K562 (cell line): ENCODE data around the gene DDR1. TPM values are rescaled to one million over a fixed set of nuclear protein-coding genes. Genes with fewer than 3 reads are reported as not detected.
A peak's percentile ranks its signal among the peaks of the same experiment; 100 is the strongest.

Experiments
- ATAC-seq: fragments of 200-7000 bp; cut with Tn5 transposase; 3 replicates; pipeline ENCODE4 v1.9.1; 2020; ENCODE audit warnings: moderate library complexity
- BruUV-seq: library from RNA; stranded (reverse); fragments of 400-500 nt; replicated peaks from 2 replicates; lab custom pipeline; 2021; lab: Mats Ljungman, UMichigan
- CTCF ChIA-PET: fragments of 300-600 bp; formaldehyde crosslinking; extraction: SDS; loops from one replicate; lab custom pipeline; 2021; ENCODE audit warnings: low intra/inter-chr PET ratio; lab: Yijun Ruan, JAX
- POLR2A ChIA-PET: fragments of 300-600, 350-650 bp; sonication (Branson Sonifier 250); formaldehyde crosslinking; extraction: SDS; loops from one replicate; lab custom pipeline; 2021; ENCODE audit warnings: antibody characterized with exemption, inconsistent platforms; lab: Yijun Ruan, JAX
- DNase-seq, 4 experiments: peaks; one replicate each; pipeline versions ENCODE4 v3.0.0 to v3.0.0-alpha.2; 2011 to 2018; ENCODE audit warnings: low spot score in 3 of 4, mixed read lengths in 3 of 4; ENCODE audit errors: extremely low read depth in 1 of 4
- FAIRE-seq: peaks from 2 replicates; lab custom pipeline; 2011; peaks lifted over from hg19 to GRCh38; lab: Jason Lieb, UNC
- H2AFZ ChIP-seq: 2 replicates; pipeline ENCODE4 v1.6.0; 2011; ENCODE audit warnings: low read depth, low read length, control low read depth, inconsistent platforms
- H3K27ac ChIP-seq: fragments of 200-600 bp; 3 replicates; pipeline ENCODE4 v1.8.0; 2011; ENCODE audit warnings: low read depth, mild to moderate bottlenecking, control low read depth, inconsistent platforms, low read length, moderate library complexity, mixed read lengths; ENCODE audit errors: extremely low read depth
- H3K27me3 ChIP-seq, 2 experiments: fragments of 300-600 bp in 1 of 2; 2 replicates in 1 of 2; 3 replicates in 1 of 2; pipeline versions ENCODE4 v1.6.0 to v1.8.0; 2011; ENCODE audit warnings: inconsistent platforms in 2 of 2, low read length in 2 of 2, mild to moderate bottlenecking in 1 of 2, mixed read lengths in 1 of 2, moderate library complexity in 1 of 2; ENCODE audit not compliant: control insufficient read depth in 2 of 2, insufficient read depth in 2 of 2
- H3K36me3 ChIP-seq: fragments of 300-600 bp; 3 replicates; pipeline ENCODE4 v1.8.0; 2011; ENCODE audit warnings: mild to moderate bottlenecking, low read length, inconsistent platforms; ENCODE audit not compliant: control insufficient read depth, insufficient read depth
- H3K4me1 ChIP-seq, 2 experiments: fragments of 200-600 bp in 1 of 2; replicated peaks in 1 of 2; 2 replicates in 1 of 2; 3 replicates in 1 of 2; pipeline versions ENCODE4 v1.5.1 to v1.8.0; 2011; ENCODE audit warnings: inconsistent platforms in 2 of 2, low read length in 2 of 2, mild to moderate bottlenecking in 1 of 2, mixed read lengths in 1 of 2, moderate library complexity in 1 of 2; ENCODE audit not compliant: control insufficient read depth in 2 of 2, insufficient read depth in 2 of 2
- H3K4me2 ChIP-seq: 2 replicates; pipeline ENCODE4 v1.6.1; 2011; ENCODE audit warnings: low read length, control low read depth, inconsistent platforms, mixed read lengths; ENCODE audit not compliant: insufficient read depth
- H3K4me3 ChIP-seq: fragments of 200-600 bp; sonication (generic), shearing (Covaris generic); 2 replicates; pipeline ENCODE4 v1.5.1; 2016; ENCODE audit warnings: control low read depth, inconsistent platforms
- H3K79me2 ChIP-seq: fragments of 200-600 bp; 3 replicates; pipeline ENCODE4 v1.8.0; 2011; ENCODE audit warnings: low read length, inconsistent platforms; ENCODE audit not compliant: control insufficient read depth, insufficient read depth
- H3K9ac ChIP-seq, 2 experiments: 2 replicates each; pipeline versions ENCODE4 v1.6.0 to v1.6.1; 2011; ENCODE audit warnings: low read depth in 2 of 2, low read length in 2 of 2, control low read depth in 1 of 2, inconsistent platforms in 1 of 2, mild to moderate bottlenecking in 1 of 2, mixed read lengths in 1 of 2; ENCODE audit not compliant: insufficient read depth in 1 of 2
- H3K9me1 ChIP-seq: one replicate; pipeline ENCODE4 v1.6.0; 2011; ENCODE audit warnings: inconsistent platforms, mild to moderate bottlenecking, low read length, moderate library complexity; ENCODE audit not compliant: control insufficient read depth, insufficient read depth
- H3K9me3 ChIP-seq: replicated peaks from 2 replicates; pipeline ENCODE4 v1.5.1; 2011; ENCODE audit warnings: low read depth, low read length, inconsistent platforms; ENCODE audit not compliant: control insufficient read depth, insufficient read depth
- H4K20me1 ChIP-seq: replicated peaks from 2 replicates; pipeline ENCODE4 v1.6.1; 2011; ENCODE audit warnings: low read length, inconsistent platforms, mixed read lengths; ENCODE audit not compliant: control insufficient read depth, insufficient read depth
- ARNT ChIP-seq, 2 experiments: fragments of 450-650 bp; IDR thresholded peaks; 2 replicates each; pipeline ENCODE4 v1.6.1; 2016; ENCODE audit warnings: mild to moderate bottlenecking in 1 of 2
- CBFA2T2 ChIP-seq: fragments of 450-650 bp; conservative IDR thresholded peaks from 2 replicates; pipeline ENCODE4 v1.6.1; 2017; ENCODE audit warnings: mild to moderate bottlenecking
- CBFA2T3 ChIP-seq: fragments of 450-650 bp; IDR thresholded peaks from 2 replicates; pipeline ENCODE4 v1.6.1; 2017
- DPF2 ChIP-seq: fragments of 450-650 bp; IDR thresholded peaks from 2 replicates; pipeline ENCODE4 v1.6.1; 2016
- ESRRA ChIP-seq: fragments of 450-650 bp; IDR thresholded peaks from 2 replicates; pipeline ENCODE4 v1.6.1; 2014; ENCODE audit warnings: low read depth, mild to moderate bottlenecking, moderate library complexity, borderline replicate concordance
- GMEB1 ChIP-seq: fragments of 250-450 bp; sonication (Bioruptor Pico); IDR thresholded peaks from 2 replicates; pipeline ENCODE4 v1.4.0; 2020; ENCODE audit warnings: mild to moderate bottlenecking
- HCFC1 ChIP-seq: IDR thresholded peaks from 2 replicates; pipeline ENCODE4 v1.6.1; 2012; ENCODE audit warnings: low read depth, low read length, improper control_type of control experiment
- RBBP5 ChIP-seq: fragments of 200-600 bp; sonication (generic); IDR thresholded peaks from 2 replicates; pipeline ENCODE4 v1.6.1; 2012; ENCODE audit warnings: borderline replicate concordance, mild to moderate bottlenecking, low read length, control low read depth, inconsistent platforms; ENCODE audit not compliant: insufficient read depth, poor library complexity, severe bottlenecking
- RERE ChIP-seq: sonication (generic); formaldehyde crosslinking; IDR thresholded peaks from 2 replicates; pipeline ENCODE4 v1.8.0; 2023; ENCODE audit warnings: missing genetic modification reagents, mild to moderate bottlenecking, borderline replicate concordance
- RNF2 ChIP-seq: sonication (generic); IDR thresholded peaks from 2 replicates; pipeline ENCODE4 v1.6.1; 2016
- STAG1 ChIP-seq: sonication (generic); formaldehyde crosslinking; IDR thresholded peaks from 2 replicates; pipeline ENCODE4 v1.5.0; 2020; ENCODE audit warnings: missing genetic modification reagents, borderline replicate concordance
- ZNF263 ChIP-seq: sonication (generic); formaldehyde crosslinking; IDR thresholded peaks from 2 replicates; pipeline ENCODE4 v1.8.0; 2022; ENCODE audit warnings: mild to moderate bottlenecking, missing genetic modification reagents, borderline replicate concordance
- ZNF740 ChIP-seq, 3 experiments: fragments of 200-800 bp in 1 of 3; sonication (Bioruptor generic) in 1 of 3; sonication (generic) in 1 of 3; formaldehyde crosslinking in 1 of 3; IDR thresholded peaks; 2 replicates each; pipeline versions ENCODE4 v1.6.1 to v1.8.0; 2016 to 2022; ENCODE audit warnings: mild to moderate bottlenecking in 2 of 3, missing compliant biosample characterization in 2 of 3, missing genetic modification characterization in 2 of 3, missing genetic modification reagents in 1 of 3
- WGBS: fragments of 100-300 bp; shearing (Covaris generic); methylation state at CpG from one replicate; pipeline ENCODE4 v1.1.6; 2016; ENCODE audit warnings: low coverage, mixed read lengths; ENCODE audit not compliant: insufficient coverage; ENCODE audit errors: missing lambda C conversion rate; 5-methylcytosine and 5-hydroxymethylcytosine counted together
- in situ Hi-C: fragments of 300-500 bp; cut with MboI; formaldehyde crosslinking; loops from 4 replicates; pipeline ENCODE4 v1.15.0; 2018; ENCODE audit warnings: inconsistent platforms, mixed read lengths
- intact Hi-C: fragments of 100-400 bp; cut with micrococcal nuclease; formaldehyde crosslinking; loops from 2 replicates; pipeline ENCODE4 v1.14.2; 2022
- polyA plus RNA-seq, 8 experiments: library from polyadenylated mRNA; depleted of rRNA in 4 of 8; stranded (reverse) in 5 of 8; unstranded in 3 of 8; fragments of >200 nt; fragmentation: Nextera tagmentation in 2 of 8; fragmentation: Illumina TruSeq in 1 of 8; extraction: Ambion mirVana in 2 of 8; extraction: Trizol in 1 of 8; gene quantifications; 2 replicates each; pipeline versions ENCODE4 v1.2.1 to v1.2.3, GENCODE V29; 2011 to 2014; ENCODE audit warnings: inconsistent platforms in 1 of 8, missing spikeins in 1 of 8
- total RNA-seq, 7 experiments: library from RNA; depleted of rRNA in 6 of 7; stranded (reverse); fragments of >200 nt in 6 of 7; fragmentation: Illumina TruSeq in 2 of 7; extraction: Trizol in 2 of 7; gene quantifications; 2 replicates each; pipeline versions ENCODE4 v1.2.1 to v1.2.3, GENCODE V29; 2011 to 2021; ENCODE audit warnings: low replicate concordance in 1 of 7

DDR1 gene
- total and polyA plus RNA-seq, 9 of the 15 experiments (the other 6 are each of a cell fraction or from before 2014, with no cell fraction given), result 1.4 to 44.6 (median 12.2) TPM

GRCh38 chr6:30881392-30882203, 2.7 kb upstream of the DDR1 start:
- no peak for DNase-seq
- Histone ChIP-seq H4K20me1 (peaks cover 5% of the 10 kb centered on the region; the same call in 1 of the 2 replicates), H3K27ac (no peak overlapping the region), H2AFZ (peak overlapping the region; percentile 46; the same call in 1 of the 2 replicates), H3K27me3 (no peaks in the 10 kb centered on the region), H3K4me2 (no peak overlapping the region), H3K9me3 (no peaks in the 10 kb centered on the region), H3K4me3 (no peak overlapping the region), H3K36me3 (no peaks in the 10 kb centered on the region), H3K9me1 (peaks cover 3% of the 10 kb centered on the region), H3K4me1 (peaks cover 76 to 87% of the 10 kb centered on the region in 2 experiments), H3K79me2 (peaks cover 21% of the 10 kb centered on the region), H3K9ac (peak overlapping the region in 1 of 2 experiments; percentile 83; a peak in 2 of 4 replicates)
- no peak for FAIRE-seq
- in situ Hi-C loops (no loop called here), intact Hi-C loops (no loop called here)
- CTCF ChIA-PET, result no interaction called here
- 72% methylated on average over 14 of the region's 14 CpGs for WGBS
- POLR2A ChIA-PET, result interaction anchor here (0.6 to 1.6 kb wide), 9 partner anchors 9 to 701 kb away, joined by 3 to 6 read pairs (median 4); partner anchors contain the start of gene VARS2
- no TSS peak for BruUV-seq
- no peak for ATAC-seq
- no peak for TF ChIP-seq RERE
- no peak for TF ChIP-seq RBBP5
- no peak for TF ChIP-seq ZNF740 (CRISPR knock-in tag; IDR thresholded peaks at IDR 0.05)
- TF ChIP-seq ZNF740 (tag; IDR thresholded peaks at IDR 0.05), result no peak
- no peak for TF ChIP-seq ESRRA
- TF ChIP-seq RNF2, result no peak
- TF ChIP-seq DPF2, result peak; percentile 20; the same call in 1 of the 2 replicates
- no peak for TF ChIP-seq ZNF263 (CRISPR knock-in tag)
- no peak for TF ChIP-seq STAG1 (CRISPR knock-in tag)
- TF ChIP-seq CBFA2T2, result peak; percentile 28
- peak; percentile 8; the same call in 1 of the 2 replicates for TF ChIP-seq CBFA2T3
- no peak for TF ChIP-seq GMEB1 (CRISPR knock-in tag)
- no peak for TF ChIP-seq HCFC1
- TF ChIP-seq ARNT (IDR thresholded peaks at IDR 0.05), result no peak
